Activated CD4-positive, alpha-beta T cell treated with anti-CD3 and anti-CD28 coated beads, Interleukin-2, amount 10 ng/mL, durations not matched to agents 24 days and 14 days (primary cell): ENCODE measurements around the gene TBC1D2. TPM values are rescaled to one million over a fixed set of nuclear protein-coding genes. Genes with fewer than 3 reads are reported as not detected.

ENCODE experiments used
- DNase-seq: peaks from one replicate; pipeline ENCODE4 v3.0.0; 2022
- H3K27ac Mint-ChIP-seq: one replicate; pipeline ENCODE4 v1.8.0; 2022; ENCODE audit warnings: mild to moderate bottlenecking, mixed read lengths
- H3K27me3 Mint-ChIP-seq: one replicate; pipeline ENCODE4 v1.8.0; 2022; ENCODE audit warnings: mixed read lengths
- H3K36me3 Mint-ChIP-seq: one replicate; pipeline ENCODE4 v1.8.0; 2022; ENCODE audit warnings: low read depth, mild to moderate bottlenecking, mixed read lengths
- H3K4me1 Mint-ChIP-seq: one replicate; pipeline ENCODE4 v1.8.0; 2021; ENCODE audit warnings: mixed read lengths
- H3K4me3 Mint-ChIP-seq: one replicate; pipeline ENCODE4 v1.8.0; 2022; ENCODE audit warnings: mild to moderate bottlenecking, moderate library complexity, mixed read lengths
- H3K9me3 Mint-ChIP-seq: one replicate; pipeline ENCODE4 v1.8.0; 2021; ENCODE audit warnings: mixed read lengths
- intact Hi-C: fragments of 100-400 bp; cut with micrococcal nuclease; formaldehyde crosslinking; loops from one replicate; pipeline ENCODE4 v1.15.1; 2023
- total RNA-seq: library from RNA; stranded (reverse); gene quantifications from 2 replicates; pipeline ENCODE4 v1.2.3, GENCODE V29; 2022

Gene TBC1D2
- total RNA-seq, 1 donor from 2014 or later: 1.6 TPM

DNA sequence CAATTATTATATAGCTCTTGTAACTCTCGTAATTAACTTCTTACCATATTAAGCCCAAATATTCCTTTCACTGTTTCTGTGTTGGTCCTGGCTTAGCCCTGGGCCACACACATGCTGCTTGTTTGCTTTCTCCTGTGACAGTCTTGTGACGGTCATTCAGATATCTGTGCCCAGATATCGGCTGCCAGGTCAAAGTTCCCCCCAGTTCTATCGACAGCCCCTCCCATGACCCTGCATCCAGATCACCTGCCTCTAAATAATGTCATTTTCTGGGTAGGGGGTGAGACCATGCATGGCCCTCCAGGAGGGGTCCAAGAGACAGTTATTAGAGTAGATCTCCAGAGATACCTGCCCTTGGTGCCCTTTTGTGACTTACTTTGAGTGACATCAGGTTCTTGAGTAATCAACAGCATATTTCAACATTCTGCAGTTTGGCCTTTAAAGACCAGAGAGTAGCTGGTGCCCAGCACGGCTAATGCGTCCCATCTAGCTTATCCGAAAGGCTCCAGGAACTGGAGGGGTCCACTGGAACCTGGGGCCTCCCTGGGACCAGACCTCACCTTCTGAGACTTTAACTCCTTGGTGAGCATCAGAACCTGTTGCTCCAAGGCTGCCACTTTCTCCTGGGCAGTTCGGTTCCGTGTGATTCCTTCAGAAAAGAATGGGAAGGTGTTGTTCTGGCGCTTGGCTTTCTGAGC, 26.9 kb downstream of the TBC1D2 start:
- no peaks in the 10 kb centered on the region for H3K4me1 Mint-ChIP-seq
- H3K36me3 Mint-ChIP-seq: peaks cover 2% of the 10 kb centered on the region
- DNase-seq: no peak
- no peaks in the 10 kb centered on the region for H3K27me3 Mint-ChIP-seq
- no peak overlapping the region for H3K27ac Mint-ChIP-seq
- no peak overlapping the region for H3K4me3 Mint-ChIP-seq
- intact Hi-C loops: no loop called here
- H3K9me3 Mint-ChIP-seq: no peaks in the 10 kb centered on the region

DNA sequence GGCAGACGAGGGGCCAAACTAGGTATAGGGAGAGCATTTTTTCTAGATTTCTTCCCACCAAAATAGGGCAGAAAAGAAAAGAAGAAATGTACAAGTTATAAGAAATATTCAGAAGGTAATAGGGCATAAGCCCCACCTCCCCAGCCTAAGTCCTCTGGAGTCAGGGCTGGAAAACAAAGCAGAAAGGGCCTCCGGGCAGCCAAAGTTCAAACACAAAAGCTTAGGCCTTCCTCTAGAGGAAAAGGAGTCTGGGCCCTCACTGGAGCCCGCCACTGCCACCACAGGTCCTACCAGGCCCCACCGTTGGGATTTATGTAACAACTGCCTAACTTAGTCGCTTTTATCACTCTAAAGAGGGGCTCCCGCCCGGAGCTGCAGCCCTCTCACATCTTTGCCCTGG, 27.6 kb downstream of the TBC1D2 start:
- Mint-ChIP-seq H3K27ac (no peak overlapping the region), H3K4me1 (peaks cover 4% of the 10 kb centered on the region), H3K36me3 (peaks cover 2% of the 10 kb centered on the region), H3K9me3 (no peaks in the 10 kb centered on the region), H3K27me3 (no peaks in the 10 kb centered on the region), H3K4me3 (no peak overlapping the region)
- DNase-seq: no peak
- intact Hi-C loops: no loop called here

DNA sequence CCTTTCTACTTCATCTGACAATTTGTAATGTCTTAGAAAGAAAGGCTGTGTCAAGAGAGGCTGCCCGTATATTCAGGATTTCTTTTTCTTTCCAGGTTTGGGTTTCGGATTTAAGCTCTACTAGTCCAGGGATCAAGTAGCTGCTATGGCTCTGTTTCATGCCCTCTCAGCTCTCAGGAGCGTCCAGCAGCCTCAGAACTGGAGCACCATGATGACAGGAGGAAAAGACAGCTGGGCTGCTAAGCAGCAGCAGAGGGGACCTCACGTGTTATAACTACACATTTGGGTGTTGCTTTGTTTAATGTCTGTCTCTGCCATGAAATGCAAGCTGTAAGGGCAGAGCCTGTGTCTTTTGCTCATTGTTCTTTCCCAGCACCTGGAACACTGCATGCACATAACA, 28.5 kb downstream of the TBC1D2 start:
- Mint-ChIP-seq H3K27me3 (no peaks in the 10 kb centered on the region), H3K4me3 (no peak overlapping the region), H3K36me3 (peaks cover 2% of the 10 kb centered on the region), H3K9me3 (no peaks in the 10 kb centered on the region), H3K4me1 (peaks cover 4% of the 10 kb centered on the region), H3K27ac (no peak overlapping the region)
- no peak for DNase-seq
- intact Hi-C loops: no loop called here

DNA sequence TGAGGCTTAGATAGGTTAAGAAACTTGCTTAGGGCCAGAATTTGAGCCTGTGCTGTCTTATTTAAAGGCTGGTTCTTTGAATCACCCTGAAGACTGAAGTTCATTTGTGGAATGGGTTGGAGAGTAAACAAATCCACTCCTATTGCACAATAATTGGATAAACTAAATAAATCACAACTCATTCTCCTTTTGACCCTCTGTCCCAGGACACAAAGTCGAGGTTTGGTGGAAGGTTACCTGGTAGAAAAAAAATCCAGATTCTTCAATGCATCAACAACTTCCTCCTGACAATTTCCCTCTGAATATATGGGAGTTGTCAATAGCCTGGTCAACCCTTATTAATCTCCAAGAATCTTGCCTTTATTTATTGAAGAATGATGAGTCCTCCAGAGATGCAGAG, 28.9 kb downstream of the TBC1D2 start:
- Mint-ChIP-seq H3K4me1 (peaks cover 4% of the 10 kb centered on the region), H3K4me3 (no peak overlapping the region), H3K36me3 (peaks cover 4% of the 10 kb centered on the region), H3K27ac (no peak overlapping the region), H3K9me3 (no peaks in the 10 kb centered on the region), H3K27me3 (no peaks in the 10 kb centered on the region)
- no peak for DNase-seq
- intact Hi-C loops: no loop called here

DNA sequence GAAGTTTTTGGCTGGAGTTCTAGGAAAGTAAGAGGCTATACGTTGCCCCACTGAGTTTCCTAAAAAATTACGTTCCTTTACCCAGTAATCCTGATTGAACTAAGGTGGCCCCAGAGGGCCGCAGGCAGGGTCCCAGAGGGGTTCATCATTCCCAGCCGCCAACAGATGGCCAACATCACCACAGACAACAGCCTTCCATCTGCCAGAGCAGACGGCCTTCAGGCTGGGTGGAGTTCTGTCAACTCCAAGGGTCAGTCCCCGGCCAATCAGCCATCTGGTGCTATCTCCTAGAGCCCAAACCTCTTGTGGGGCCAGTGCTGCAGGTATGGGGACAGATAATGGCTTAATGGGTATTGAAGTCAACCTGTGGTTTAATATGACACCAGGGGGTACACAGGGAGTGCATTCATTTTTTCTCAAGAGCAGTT, 30.4 kb downstream of the TBC1D2 start:
- intact Hi-C loops: no loop called here
- H3K4me1 Mint-ChIP-seq: peaks cover 4% of the 10 kb centered on the region

DNA sequence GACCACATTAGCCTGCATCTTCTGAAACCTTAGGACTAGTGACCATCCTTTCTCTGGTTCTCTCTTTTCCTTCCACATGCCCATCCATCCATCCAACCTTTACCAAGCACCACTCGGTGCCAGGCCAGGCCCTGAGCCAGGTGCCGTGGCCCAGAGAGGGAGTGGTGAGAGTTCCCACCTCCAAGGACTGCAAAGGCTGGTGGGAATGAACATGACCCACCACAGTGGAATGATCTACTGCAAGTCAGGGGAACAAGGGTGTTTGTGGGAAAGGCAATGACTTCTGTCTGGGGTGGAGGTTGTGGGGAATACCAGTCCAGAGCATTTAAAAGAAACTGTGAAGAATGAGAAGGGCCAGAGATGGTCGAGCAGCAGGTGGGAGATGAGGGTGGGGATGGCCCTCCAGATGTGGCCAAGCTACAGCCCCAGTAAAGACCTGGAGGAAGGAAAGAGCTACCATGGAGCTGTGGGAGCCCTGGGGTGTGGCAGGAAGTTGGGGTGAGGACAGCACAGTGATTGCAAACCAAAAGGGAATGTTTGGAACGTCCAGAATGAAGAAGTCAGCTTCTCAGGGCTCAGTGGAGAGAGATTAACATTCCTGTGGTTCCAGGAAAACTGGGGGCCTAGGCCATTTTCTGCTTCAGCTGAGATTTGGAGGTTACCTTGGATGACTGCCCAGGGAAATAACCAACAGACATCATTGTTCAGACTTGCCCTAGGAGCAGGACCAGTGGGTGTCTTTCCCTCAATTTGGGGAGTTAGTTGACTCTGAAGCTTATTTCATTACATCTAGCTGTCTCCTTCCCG, 32.4 kb downstream of the TBC1D2 start:
- Mint-ChIP-seq H3K4me3 (no peak overlapping the region), H3K36me3 (peaks cover 2% of the 10 kb centered on the region), H3K27ac (no peak overlapping the region), H3K27me3 (no peaks in the 10 kb centered on the region), H3K4me1 (peaks cover 4% of the 10 kb centered on the region), H3K9me3 (no peaks in the 10 kb centered on the region)
- no peak for DNase-seq
- intact Hi-C loops: no loop called here

More for the DNA sequence above, 30.4 kb downstream of the TBC1D2 start:
- Mint-ChIP-seq H3K36me3 (peaks cover 2% of the 10 kb centered on the region), H3K4me3 (no peak overlapping the region), H3K27me3 (no peaks in the 10 kb centered on the region), H3K9me3 (no peaks in the 10 kb centered on the region), H3K27ac (no peak overlapping the region)
- no peak for DNase-seq

DNA sequence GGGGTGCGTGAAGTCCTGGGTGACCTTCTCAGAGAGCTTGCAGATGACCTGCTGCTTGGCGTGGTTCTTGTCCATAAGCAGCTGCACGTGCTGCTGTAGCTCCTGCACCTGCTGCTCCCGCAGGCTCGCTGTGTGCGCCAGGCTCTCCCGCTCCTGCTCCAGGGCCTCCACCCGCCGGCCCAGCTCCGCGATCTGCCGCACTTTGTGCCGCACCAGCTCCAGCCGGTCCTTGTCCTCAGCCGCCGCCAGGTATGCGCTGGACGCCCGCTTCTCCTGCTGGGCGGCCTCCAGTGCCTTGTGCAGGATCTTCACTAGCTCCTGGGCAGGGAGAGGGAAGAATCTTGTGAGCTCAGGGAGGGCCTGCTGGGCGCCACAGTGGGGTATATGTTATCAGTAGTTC, 34.5 kb downstream of the TBC1D2 start:
- no peak overlapping the region for H3K27ac Mint-ChIP-seq
- H3K9me3 Mint-ChIP-seq: no peaks in the 10 kb centered on the region
- peaks cover 4% of the 10 kb centered on the region for H3K4me1 Mint-ChIP-seq
- H3K27me3 Mint-ChIP-seq: no peaks in the 10 kb centered on the region
- intact Hi-C loops: no loop called here
- no peak for DNase-seq
- H3K4me3 Mint-ChIP-seq: no peak overlapping the region
- H3K36me3 Mint-ChIP-seq: peaks cover 2% of the 10 kb centered on the region

DNA sequence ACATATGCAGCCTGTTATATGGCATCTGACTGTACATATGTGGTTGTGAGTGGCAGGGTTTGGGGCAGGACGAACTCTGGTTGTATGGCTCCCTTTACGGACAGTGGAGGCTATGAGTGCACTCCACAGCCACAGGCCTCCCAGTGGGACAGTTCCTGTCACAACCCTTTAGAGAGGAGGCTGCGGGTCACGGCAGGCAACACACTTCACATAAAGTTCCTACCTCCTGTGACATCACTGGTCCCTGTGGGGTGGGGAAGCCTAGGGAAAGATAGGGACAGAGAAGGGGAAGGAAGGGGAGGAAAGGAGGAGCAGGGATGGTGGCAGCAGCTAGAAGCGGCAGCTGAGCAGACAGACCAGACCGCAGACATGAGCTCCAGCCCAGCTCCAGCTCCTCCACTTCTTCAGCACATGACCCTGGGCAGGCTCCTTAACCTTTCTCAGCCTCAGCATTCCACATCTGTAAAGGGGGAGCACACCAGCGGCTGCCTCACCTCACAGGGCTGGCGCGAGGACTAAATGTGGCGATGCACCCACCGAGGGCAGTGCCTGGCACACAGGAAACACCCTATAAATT, 35.6 kb downstream of the TBC1D2 start:
- Mint-ChIP-seq H3K4me1 (peaks cover 4% of the 10 kb centered on the region), H3K9me3 (no peaks in the 10 kb centered on the region), H3K27ac (no peak overlapping the region), H3K36me3 (peaks cover 2% of the 10 kb centered on the region), H3K4me3 (no peak overlapping the region), H3K27me3 (no peaks in the 10 kb centered on the region)
- DNase-seq: no peak
- intact Hi-C loops: no loop called here

DNA sequence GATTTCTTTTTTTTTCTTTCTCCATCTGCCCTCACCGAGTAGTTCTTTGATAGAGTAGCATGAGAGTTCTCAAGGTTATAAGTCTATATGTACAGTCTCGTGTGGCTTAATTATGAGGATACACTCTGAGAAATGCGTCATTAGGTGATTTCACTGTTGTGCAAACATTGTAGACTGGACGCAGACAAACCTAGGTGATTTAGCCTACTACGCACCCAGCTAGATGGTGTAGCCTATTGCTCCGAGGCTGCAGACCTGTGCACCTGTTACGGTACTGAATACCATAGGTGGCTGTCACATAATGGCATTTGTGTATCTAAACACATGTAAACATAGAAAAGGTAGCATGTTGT, 36.1 kb downstream of the TBC1D2 start:
- peaks cover 4% of the 10 kb centered on the region for H3K4me1 Mint-ChIP-seq
- no peak overlapping the region for H3K27ac Mint-ChIP-seq
- no peak for DNase-seq
- no peak overlapping the region for H3K4me3 Mint-ChIP-seq
- H3K27me3 Mint-ChIP-seq: no peaks in the 10 kb centered on the region
- no peaks in the 10 kb centered on the region for H3K9me3 Mint-ChIP-seq
- peaks cover 2% of the 10 kb centered on the region for H3K36me3 Mint-ChIP-seq
- intact Hi-C loops: no loop called here

DNA sequence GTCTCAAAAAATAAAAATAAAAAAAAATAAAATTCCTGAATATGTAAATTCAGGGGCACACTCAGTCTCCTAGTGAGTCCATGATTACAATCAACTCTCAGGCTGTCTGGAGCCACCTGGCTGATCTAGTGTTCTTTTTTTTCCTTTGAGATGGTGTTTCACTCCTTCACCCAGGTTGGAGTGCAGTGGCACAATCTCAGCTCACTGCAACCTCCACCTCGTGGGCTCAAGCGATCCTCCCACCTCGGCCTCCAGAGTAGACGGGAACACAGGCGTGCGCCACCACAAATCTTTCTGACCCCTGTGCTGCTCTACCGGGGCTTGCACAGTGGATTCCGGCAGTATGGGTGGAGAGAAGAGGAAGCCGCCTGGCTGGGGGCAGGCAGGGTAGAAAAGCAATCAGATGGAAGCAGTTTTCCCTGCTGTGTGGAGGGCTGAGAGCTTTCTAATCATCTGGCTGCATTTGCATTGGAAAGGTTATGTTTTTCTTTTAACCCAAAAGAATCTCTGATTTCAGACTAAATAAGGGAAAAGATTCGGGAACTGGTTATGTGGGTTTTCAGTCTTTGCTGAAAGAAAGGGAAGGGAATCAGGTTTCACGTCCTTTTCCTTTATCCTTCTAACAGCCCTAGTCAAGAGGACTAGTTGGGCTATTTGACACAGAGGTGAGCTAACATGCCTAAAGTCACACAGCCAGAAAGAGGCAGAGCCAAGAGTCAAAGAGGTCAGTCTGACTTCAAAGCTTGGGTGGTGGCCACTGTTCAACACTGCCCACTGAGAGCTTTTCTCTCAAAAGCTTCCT, 36.7 kb downstream of the TBC1D2 start:
- H3K27me3 Mint-ChIP-seq: no peaks in the 10 kb centered on the region
- intact Hi-C loops: no loop called here

DNA sequence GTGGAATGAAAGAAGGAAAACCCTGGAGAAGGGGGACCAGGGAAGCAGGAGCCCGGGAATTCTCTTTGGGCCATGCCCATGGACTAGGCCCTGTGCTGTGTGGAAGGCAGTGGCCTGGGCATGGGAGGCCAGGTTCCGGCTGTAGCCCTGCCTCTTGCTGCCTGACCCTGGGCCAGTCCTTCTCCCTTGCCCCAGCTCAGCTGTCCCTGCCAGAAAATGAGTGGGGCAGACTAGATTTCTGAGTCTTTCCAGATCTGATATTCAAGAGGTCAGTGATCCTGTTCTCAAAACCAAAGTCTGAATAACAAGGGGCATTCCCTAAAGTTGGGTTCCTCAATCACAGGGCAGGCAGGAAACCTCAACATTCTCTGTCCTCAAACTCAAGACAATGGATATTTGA, 38.2 kb downstream of the TBC1D2 start:
- Mint-ChIP-seq H3K4me3 (no peak overlapping the region), H3K4me1 (no peaks in the 10 kb centered on the region)

More for the DNA sequence above, 36.7 kb downstream of the TBC1D2 start:
- Mint-ChIP-seq H3K4me1 (peaks cover 4% of the 10 kb centered on the region), H3K36me3 (peaks cover 2% of the 10 kb centered on the region), H3K4me3 (no peak overlapping the region), H3K9me3 (no peaks in the 10 kb centered on the region), H3K27ac (no peak overlapping the region)
- no peak for DNase-seq

DNA sequence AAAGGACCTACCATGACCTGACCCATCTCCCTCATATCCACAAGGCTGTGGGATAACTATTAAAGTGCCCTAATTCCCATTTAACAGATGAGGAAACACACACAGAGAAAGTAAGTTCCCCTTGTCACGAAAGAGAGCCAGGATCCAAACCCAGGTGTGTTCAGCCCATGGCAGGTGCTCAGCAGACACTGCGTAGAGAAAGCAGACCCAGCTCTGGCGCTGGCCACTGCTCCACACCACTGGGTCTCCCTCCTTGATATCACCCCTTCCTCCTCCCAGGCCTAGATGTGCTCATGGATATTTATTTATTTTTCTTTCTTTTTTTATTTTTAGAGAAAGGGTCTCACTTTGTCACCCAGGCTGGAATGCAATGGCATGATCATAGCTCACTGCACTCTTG, 39.1 kb downstream of the TBC1D2 start:
- no peaks in the 10 kb centered on the region for H3K36me3 Mint-ChIP-seq
- no peaks in the 10 kb centered on the region for H3K4me1 Mint-ChIP-seq
- H3K9me3 Mint-ChIP-seq: no peaks in the 10 kb centered on the region
- H3K27me3 Mint-ChIP-seq: no peaks in the 10 kb centered on the region
- no peak overlapping the region for H3K27ac Mint-ChIP-seq
- intact Hi-C loops: no loop called here
- H3K4me3 Mint-ChIP-seq: no peak overlapping the region
- DNase-seq: no peak

More for the DNA sequence above, 38.2 kb downstream of the TBC1D2 start:
- intact Hi-C loops: no loop called here
- no peak for DNase-seq
- no peaks in the 10 kb centered on the region for H3K27me3 Mint-ChIP-seq
- H3K27ac Mint-ChIP-seq: no peak overlapping the region
- H3K36me3 Mint-ChIP-seq: peaks cover 2% of the 10 kb centered on the region
- H3K9me3 Mint-ChIP-seq: no peaks in the 10 kb centered on the region

DNA sequence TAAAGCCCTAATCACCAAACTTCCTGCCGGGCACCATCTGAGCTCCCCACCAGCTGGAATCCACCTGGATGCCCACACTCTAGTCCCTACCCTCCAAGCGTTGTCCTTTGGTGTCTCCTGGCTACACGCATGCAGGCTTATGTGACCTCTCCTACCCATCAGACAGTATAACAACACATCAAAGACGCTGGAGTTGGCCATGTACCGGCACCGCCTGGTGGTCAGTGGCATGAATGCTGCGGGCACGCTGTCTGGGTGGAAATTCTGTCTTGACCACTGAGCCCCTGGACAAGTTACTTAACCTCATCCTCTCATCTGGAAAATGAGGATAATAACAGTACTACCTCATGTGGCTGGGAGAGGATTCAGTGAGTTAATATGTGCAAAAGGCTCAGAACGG, 39.6 kb downstream of the TBC1D2 start:
- Mint-ChIP-seq H3K36me3 (no peaks in the 10 kb centered on the region), H3K9me3 (no peaks in the 10 kb centered on the region), H3K27me3 (no peaks in the 10 kb centered on the region), H3K4me3 (no peak overlapping the region), H3K4me1 (no peaks in the 10 kb centered on the region), H3K27ac (no peak overlapping the region)
- intact Hi-C loops: no loop called here
- no peak for DNase-seq

DNA sequence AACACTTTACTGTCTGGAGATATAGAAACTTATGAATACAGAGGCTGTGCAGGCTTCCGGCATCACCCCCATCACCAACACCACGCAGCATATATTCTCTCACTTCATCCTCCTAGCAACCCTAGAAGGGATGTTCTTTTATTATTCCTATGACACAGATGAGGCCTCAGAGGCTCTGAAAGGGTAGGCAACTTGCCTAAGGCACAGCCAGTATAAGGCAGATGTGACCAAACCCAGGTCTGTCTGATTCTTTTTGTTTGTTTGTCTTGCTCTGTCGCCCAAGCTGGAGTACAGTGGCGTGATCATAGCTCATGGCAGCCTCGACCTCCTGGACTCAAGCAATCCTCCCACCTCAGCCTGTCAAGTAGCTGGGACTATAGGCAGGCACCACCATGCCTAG, 40.2 kb downstream of the TBC1D2 start:
- Mint-ChIP-seq H3K9me3 (no peaks in the 10 kb centered on the region), H3K4me1 (no peaks in the 10 kb centered on the region)
- intact Hi-C loops: no loop called here

More for the DNA sequence above, 40.2 kb downstream of the TBC1D2 start:
- Mint-ChIP-seq H3K27ac (no peak overlapping the region), H3K36me3 (no peaks in the 10 kb centered on the region), H3K4me3 (no peak overlapping the region), H3K27me3 (no peaks in the 10 kb centered on the region)
- no peak for DNase-seq
